Measurements from ENCODE around the gene SLC30A7. TPM values are rescaled to one million over a fixed set of nuclear protein-coding genes. Genes with fewer than 3 reads are reported as not detected.
"Not testable (repeated sequence)": the region's sequence is repeated elsewhere in the genome, so short reads cannot be mapped to it uniquely, and the experiment has no call there.

Gene SLC30A7
- total RNA-seq: 1 to 10 TPM; 8.1 to 9.0 TPM

- Histone ChIP-seq H3K36me3 (no peaks in the 10 kb centered on the region), H3K4me1 (peaks cover 0 to 21% of the 10 kb centered on the region in 2 donors), H3K9me3 (no peaks in the 10 kb centered on the region), H3K27me3 (no peaks in the 10 kb centered on the region), H3K4me3 (peak within 1 kb of the TSS; percentile 63 to 66), H3K27ac (peak within 1 kb of the TSS; percentile 94 to 96)
- TF ChIP-seq CTCF (IDR thresholded peaks at IDR 0.05): no peak
- DNase-seq (ENCODE audit: low spot score): peak; percentile 96
Measured at GRCh38 chr1:100895540-100896480, at the start of gene SLC30A7. Gene SLC30A7 (plus strand): TSS chr1:100896090. CDS start chr1:100896263, 173 bp downstream.

- Histone ChIP-seq H3K9me3 (no peaks in the 10 kb centered on the region), H3K27me3 (no peaks in the 10 kb centered on the region), H3K4me3 (peak overlapping the region in 1 of 2 donors; percentile 26), H3K4me1 (no peaks in the 10 kb centered on the region), H3K27ac (no peak overlapping the region), H3K36me3 (no peaks in the 10 kb centered on the region)
- no peak for DNase-seq (ENCODE audit: low spot score)
- no peak for TF ChIP-seq CTCF (IDR thresholded peaks at IDR 0.05)
Measured at GRCh38 chr1:100847361-100848082, 48.4 kb upstream of the SLC30A7 start.

GRCh38 chr1:100851726-100852125 lies 44.2 kb upstream of the SLC30A7 start:
- H3K27ac ChIP-seq: no peak overlapping the region
- no peaks in the 10 kb centered on the region for H3K9me3 ChIP-seq
- no peaks in the 10 kb centered on the region for H3K27me3 ChIP-seq
- no peak for TF ChIP-seq CTCF (IDR thresholded peaks at IDR 0.05)
- no peaks in the 10 kb centered on the region for H3K4me1 ChIP-seq
- H3K36me3 ChIP-seq: no peaks in the 10 kb centered on the region
- DNase-seq (ENCODE audit: low spot score): no peak
- H3K4me3 ChIP-seq: no peak overlapping the region

- no peaks in the 10 kb centered on the region for H3K9me3 ChIP-seq
- H3K27me3 ChIP-seq: no peaks in the 10 kb centered on the region
- H3K4me3 ChIP-seq: no peak overlapping the region
- DNase-seq (ENCODE audit: low spot score): no peak
- no peaks in the 10 kb centered on the region for H3K4me1 ChIP-seq
- no peak for TF ChIP-seq CTCF (IDR thresholded peaks at IDR 0.05)
- H3K36me3 ChIP-seq: no peaks in the 10 kb centered on the region
- H3K27ac ChIP-seq: no peak overlapping the region
Measured at GRCh38 chr1:100852976-100853375, 42.9 kb upstream of the SLC30A7 start.

- not testable (repeated sequence) for H3K27ac ChIP-seq; H3K27me3 ChIP-seq; H3K9me3 ChIP-seq; H3K4me1 ChIP-seq; H3K36me3 ChIP-seq; H3K4me3 ChIP-seq; DNase-seq (ENCODE audit: low spot score)
Measured at GRCh38 chr1:100855116-100855515, 40.8 kb upstream of the SLC30A7 start.

- Histone ChIP-seq H3K27me3 (no peaks in the 10 kb centered on the region), H3K27ac (no peak overlapping the region), H3K9me3 (no peaks in the 10 kb centered on the region), H3K4me1 (no peaks in the 10 kb centered on the region), H3K4me3 (no peak overlapping the region), H3K36me3 (no peaks in the 10 kb centered on the region)
- no peak for DNase-seq (ENCODE audit: low spot score)
- no peak for TF ChIP-seq CTCF (IDR thresholded peaks at IDR 0.05)
Measured at GRCh38 chr1:100860397-100860991, 35.4 kb upstream of the SLC30A7 start.
